ENCODE results near the gene AIPL1. TPM values are rescaled to one million over a fixed set of nuclear protein-coding genes. Genes with fewer than 3 reads are reported as not detected.

The AIPL1 gene
- total and polyA plus RNA-seq, 2 of the 4 experiments (the other 2 are of a cell fraction), result not detected

- CTCF ChIA-PET, result no interaction called here
Measured at GRCh38 chr17:6449307-6449706, 14.4 kb upstream of the AIPL1 start.

More at GRCh38 chr17:6449307-6449706, 14.4 kb upstream of the AIPL1 start:
- dilution Hi-C loops (cut with HindIII; ENCODE audit: low sequenced_read_pairs, unreplicated experiment) (no loop called here), intact Hi-C loops (cut with micrococcal nuclease) (no loop called here), in situ Hi-C loops (cut with MboI; ENCODE audit: low sequenced_read_pairs) (loop anchor here (25.0 kb wide), 1 partner anchor 1212 kb away; the partner anchor contains the start of gene SCIMP)
- Histone ChIP-seq H4K20me1 (ENCODE audit: insufficient read depth, low read length) (no peaks in the 10 kb centered on the region), H2BK20ac (ENCODE audit: low read depth, low read length) (no peak overlapping the region), H3K4me1 (ENCODE audit: control insufficient read depth, insufficient read depth, low read length) (peaks cover 4% of the 10 kb centered on the region; the same call in 1 of the 2 replicates), H3K9me3 (ENCODE audit: control insufficient read depth, insufficient read depth, low read length) (no peaks in the 10 kb centered on the region), H4K5ac (ENCODE audit: low read depth, low read length) (no peak overlapping the region), H2AFZ (replicated peaks; ENCODE audit: low read length, poor library complexity) (no peak overlapping the region), H2AK9ac (replicated peaks; ENCODE audit: low read depth, low read length, poor library complexity) (no peak overlapping the region), H2BK120ac (ENCODE audit: low read depth, low read length) (no peak overlapping the region), H3K36me3 (ENCODE audit: control insufficient read depth, insufficient read depth, low read length) (no peaks in the 10 kb centered on the region), H3K4ac (ENCODE audit: low read depth, low read length) (no peak overlapping the region), H4K8ac (ENCODE audit: low read depth in 2 of 2, low read length in 2 of 2) (no peak overlapping the region), H4K91ac (ENCODE audit: insufficient read depth, low read depth, low read length) (no peak overlapping the region), H3K27ac (ENCODE audit: insufficient read depth, low read length) (no peak overlapping the region), H3K4me2 (ENCODE audit: low read depth, low read length) (no peak overlapping the region), H3K56ac (ENCODE audit: extremely low read depth, insufficient read depth, low read length) (no peak overlapping the region), H3K23ac (ENCODE audit: low read depth, low read length) (no peak overlapping the region), H3K4me3 (ENCODE audit: insufficient read depth, low read depth, low read length) (no peak overlapping the region), H3K9me1 (ENCODE audit: insufficient read depth, low read length) (0 out of 2 replicates have a peak, but pooled peaks cover 4% of the 10 kb centered on the region), H2BK5ac (ENCODE audit: low read depth, low read length, poor library complexity, severe bottlenecking) (no peak overlapping the region), H3K14ac (replicated peaks; ENCODE audit: low read depth, low read length) (no peak overlapping the region), H2BK15ac (ENCODE audit: low read depth, low read length) (no peak overlapping the region), H2AK5ac (ENCODE audit: low read depth, low read length) (no peak overlapping the region), H3K9ac (ENCODE audit: low read depth, low read length) (no peak overlapping the region), H3K27me3 (ENCODE audit: control insufficient read depth, insufficient read depth, low read length) (no peaks in the 10 kb centered on the region), H3K18ac (ENCODE audit: low read depth, low read length) (no peak overlapping the region), H3K79me1 (ENCODE audit: low read depth in 1 of 2, low read length in 2 of 2) (peaks cover 12 to 22% of the 10 kb centered on the region in 2 experiments; a peak in 3 of 4 replicates)
- POLR2A ChIA-PET (ENCODE audit: unreplicated experiment), result no interaction called here
- TF ChIP-seq SMC3 (IDR thresholded peaks at IDR 0.05; ENCODE audit: low read depth, low read length) (no peak), MAFK (IDR thresholded peaks at IDR 0.05; ENCODE audit: low read depth, low read length) (no peak), FOS (IDR thresholded peaks at IDR 0.05; ENCODE audit: low read depth, low read length) (no peak), RFX5 (IDR thresholded peaks at IDR 0.05; ENCODE audit: low read depth, low read length) (no peak), RCOR1 (IDR thresholded peaks at IDR 0.05; ENCODE audit: insufficient replicate concordance, low read length) (no peak), POLR2A (IDR thresholded peaks at IDR 0.05; ENCODE audit: low read depth, low read length) (no peak), CHD1 (IDR thresholded peaks at IDR 0.05; ENCODE audit: low read depth, low read length) (no peak), USF2 (IDR thresholded peaks at IDR 0.05; ENCODE audit: low read depth, low read length) (no peak), CEBPB (IDR thresholded peaks at IDR 0.05; ENCODE audit: low read depth, low read length) (no peak), MAZ (IDR thresholded peaks at IDR 0.05; ENCODE audit: borderline replicate concordance, low read depth, low read length) (no peak), MXI1 (IDR thresholded peaks at IDR 0.05; ENCODE audit: borderline replicate concordance, low read depth, low read length) (no peak), NFE2L2 (IDR thresholded peaks at IDR 0.05; ENCODE audit: low read depth, low read length) (no peak), ELK1 (IDR thresholded peaks at IDR 0.05; ENCODE audit: borderline replicate concordance, low read depth, low read length) (no peak), RAD21 (IDR thresholded peaks at IDR 0.05; ENCODE audit: low read length) (no peak), BHLHE40 (IDR thresholded peaks at IDR 0.05; ENCODE audit: low read depth, low read length) (no peak)
- TF ChIP-seq, protein P1, sequence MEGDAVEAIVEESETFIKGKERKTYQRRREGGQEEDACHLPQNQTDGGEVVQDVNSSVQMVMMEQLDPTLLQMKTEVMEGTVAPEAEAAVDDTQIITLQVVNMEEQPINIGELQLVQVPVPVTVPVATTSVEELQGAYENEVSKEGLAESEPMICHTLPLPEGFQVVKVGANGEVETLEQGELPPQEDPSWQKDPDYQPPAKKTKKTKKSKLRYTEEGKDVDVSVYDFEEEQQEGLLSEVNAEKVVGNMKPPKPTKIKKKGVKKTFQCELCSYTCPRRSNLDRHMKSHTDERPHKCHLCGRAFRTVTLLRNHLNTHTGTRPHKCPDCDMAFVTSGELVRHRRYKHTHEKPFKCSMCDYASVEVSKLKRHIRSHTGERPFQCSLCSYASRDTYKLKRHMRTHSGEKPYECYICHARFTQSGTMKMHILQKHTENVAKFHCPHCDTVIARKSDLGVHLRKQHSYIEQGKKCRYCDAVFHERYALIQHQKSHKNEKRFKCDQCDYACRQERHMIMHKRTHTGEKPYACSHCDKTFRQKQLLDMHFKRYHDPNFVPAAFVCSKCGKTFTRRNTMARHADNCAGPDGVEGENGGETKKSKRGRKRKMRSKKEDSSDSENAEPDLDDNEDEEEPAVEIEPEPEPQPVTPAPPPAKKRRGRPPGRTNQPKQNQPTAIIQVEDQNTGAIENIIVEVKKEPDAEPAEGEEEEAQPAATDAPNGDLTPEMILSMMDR (conservative IDR thresholded peaks at IDR 0.05; ENCODE audit: low read depth, low read length), result no peak
- BruUV-seq (replicated peaks), result no TSS peak
- 100% methylated on average over 4 of the region's 6 CpGs; no CpG with 5 or more reads in 1 of the 2 experiments for WGBS, 2 experiments (ENCODE audit: extremely low coverage in 2 of 2, insufficient read length in 1 of 2)
- no peak for DNase-seq
- ATAC-seq (ENCODE audit: low read depth), result no peak
